Measurements from ENCODE around the gene EEF1AKMT4.

- TF ChIP-seq CTCF (conservative IDR thresholded peaks at IDR 0.05 in 1 of 2, IDR thresholded peaks at IDR 0.05 in 1 of 2; ENCODE audit: low read depth in 1 of 2, low read length in 2 of 2) (no peak), EZH2 (IDR thresholded peaks at IDR 0.05; ENCODE audit: low read length, missing control alignments) (no peak)
These were observed 17.8 kb upstream of the EEF1AKMT4 start for GRCh38 chr3:184231671-184232070.
